Calu3 (cell line): ENCODE results near the gene PACRG. TPM values are rescaled to one million over a fixed set of nuclear protein-coding genes. Genes with fewer than 3 reads are reported as not detected.

Experiments
- BruUV-seq: library from RNA; stranded (reverse); fragments of 400-500 nt; replicated peaks from 2 replicates; lab custom pipeline; 2021; lab: Mats Ljungman, UMichigan
- CTCF ChIA-PET: fragments of 300-600 bp; sonication (Branson Sonifier 250); formaldehyde crosslinking; loops from one replicate; lab custom pipeline; 2022; ENCODE audit warnings: antibody characterized with exemption; lab: Charles Lee
- DNase-seq: peaks from one replicate; pipeline ENCODE4 v3.0.0; 2022
- H3K27ac Mint-ChIP-seq: one replicate; pipeline ENCODE4 v1.8.0; 2022; ENCODE audit warnings: mixed read lengths; ENCODE audit not compliant: unreplicated experiment
- H3K27me3 Mint-ChIP-seq: one replicate; pipeline ENCODE4 v1.8.0; 2022; ENCODE audit warnings: mixed read lengths; ENCODE audit not compliant: unreplicated experiment
- H3K36me3 Mint-ChIP-seq: one replicate; pipeline ENCODE4 v1.8.0; 2022; ENCODE audit warnings: mild to moderate bottlenecking, moderate library complexity, mixed read lengths; ENCODE audit not compliant: insufficient read depth, unreplicated experiment
- H3K4me1 Mint-ChIP-seq: one replicate; pipeline ENCODE4 v1.8.0; 2022; ENCODE audit warnings: mild to moderate bottlenecking, low read depth, mixed read lengths; ENCODE audit not compliant: unreplicated experiment
- H3K4me3 Mint-ChIP-seq: one replicate; pipeline ENCODE4 v1.8.0; 2022; ENCODE audit warnings: mild to moderate bottlenecking, low read depth, moderate library complexity, mixed read lengths; ENCODE audit not compliant: unreplicated experiment
- H3K9me3 Mint-ChIP-seq: one replicate; pipeline ENCODE4 v1.8.0; 2022; ENCODE audit warnings: low read depth, mixed read lengths; ENCODE audit not compliant: unreplicated experiment
- CTCF ChIP-seq: fragments of 200-600 bp; IDR thresholded peaks from one replicate; pipeline ENCODE4 v1.8.0; 2022; ENCODE audit warnings: antibody characterized with exemption; ENCODE audit not compliant: unreplicated experiment
- intact Hi-C: fragments of 100-400 bp; cut with micrococcal nuclease; formaldehyde crosslinking; loops from one replicate; pipeline ENCODE4 v1.10.0; 2022; ENCODE audit not compliant: unreplicated experiment
- total RNA-seq: library from RNA; stranded (reverse); gene quantifications from 2 replicates; pipeline ENCODE4 v1.2.3, GENCODE V29; 2022

PACRG gene
- total RNA-seq, 1 experiment from 2014 or later, result 1.5 TPM

GRCh38 chr6:162719528-162719927, 8.2 kb upstream of the PACRG start:
- Mint-ChIP-seq H3K4me3 (no peak overlapping the region), H3K27ac (no peak overlapping the region), H3K36me3 (no peaks in the 10 kb centered on the region), H3K27me3 (no peaks in the 10 kb centered on the region), H3K4me1 (no peaks in the 10 kb centered on the region), H3K9me3 (peaks cover 5% of the 10 kb centered on the region)
- no peak for TF ChIP-seq CTCF
- no peak for DNase-seq
- CTCF ChIA-PET, result interaction anchor here (0.7 kb wide), 1 partner anchor 11 kb away, joined by 3 read pairs; no protein-coding TSS in a partner anchor
- intact Hi-C loops, result no loop called here
- no TSS peak for BruUV-seq

- no peak overlapping the region for H3K4me3 Mint-ChIP-seq
- intact Hi-C loops, result loop anchor here (10.0 kb wide), 1 partner anchor 967 kb away; no protein-coding TSS in a partner anchor
- no peak for DNase-seq
- CTCF ChIA-PET, result no interaction called here
- no TSS peak for BruUV-seq
- H3K9me3 Mint-ChIP-seq, result peaks cover 5% of the 10 kb centered on the region
- no peaks in the 10 kb centered on the region for H3K27me3 Mint-ChIP-seq
- H3K4me1 Mint-ChIP-seq, result peaks cover 3% of the 10 kb centered on the region
- TF ChIP-seq CTCF, result no peak
- H3K27ac Mint-ChIP-seq, result no peak overlapping the region
- H3K36me3 Mint-ChIP-seq, result no peaks in the 10 kb centered on the region
Observed at GRCh38 chr6:162721404-162721687, 6.4 kb upstream of the PACRG start.

GRCh38 chr6:162722226-162722625, 5.5 kb upstream of the PACRG start:
- CTCF ChIA-PET, result no interaction called here
- no TSS peak for BruUV-seq
- Mint-ChIP-seq H3K4me1 (peaks cover 10% of the 10 kb centered on the region), H3K4me3 (no peak overlapping the region), H3K27me3 (no peaks in the 10 kb centered on the region), H3K9me3 (peaks cover 2% of the 10 kb centered on the region), H3K36me3 (peaks cover 8% of the 10 kb centered on the region), H3K27ac (no peak overlapping the region)
- no peak for DNase-seq
- intact Hi-C loops, result loop anchor here (10.0 kb wide), 1 partner anchor 967 kb away; no protein-coding TSS in a partner anchor
- no peak for TF ChIP-seq CTCF

GRCh38 chr6:162722633-162723032, 5.1 kb upstream of the PACRG start:
- intact Hi-C loops, result loop anchor here (10.0 kb wide), 1 partner anchor 968 kb away; no protein-coding TSS in a partner anchor
- no TSS peak for BruUV-seq
- CTCF ChIA-PET, result no interaction called here
- H3K4me3 Mint-ChIP-seq, result no peak overlapping the region
- peaks cover 10% of the 10 kb centered on the region for H3K4me1 Mint-ChIP-seq
- H3K27me3 Mint-ChIP-seq, result no peaks in the 10 kb centered on the region
- no peak for TF ChIP-seq CTCF
- no peak for DNase-seq
- no peak overlapping the region for H3K27ac Mint-ChIP-seq
- H3K36me3 Mint-ChIP-seq, result peaks cover 12% of the 10 kb centered on the region
- peaks cover 2% of the 10 kb centered on the region for H3K9me3 Mint-ChIP-seq
